IMR-90 (cell line): ENCODE data around the gene MOCS1. TPM values are rescaled to one million over a fixed set of nuclear protein-coding genes. Genes with fewer than 3 reads are reported as not detected.
A peak's percentile ranks its signal among the peaks of the same experiment; 100 is the strongest.

ENCODE experiments used
- ATAC-seq: fragments of 200-7000 bp; cut with Tn5 transposase; 2 replicates; pipeline ENCODE4 v1.9.1; 2020; ENCODE audit warnings: low read depth, mild to moderate bottlenecking, moderate library complexity
- BruUV-seq: library from RNA; stranded (reverse); fragments of 400-500 nt; replicated peaks from 2 replicates; lab custom pipeline; 2021; lab: Mats Ljungman, UMichigan
- CTCF ChIA-PET: fragments of 300-600 bp; formaldehyde crosslinking; extraction: SDS; loops from one replicate; lab custom pipeline; 2021; ENCODE audit warnings: antibody characterized with exemption; lab: Yijun Ruan, JAX
- POLR2A ChIA-PET: fragments of 300-600 bp; sonication (Branson Sonifier 250); formaldehyde crosslinking; loops from one replicate; lab custom pipeline; 2022; ENCODE audit warnings: antibody characterized with exemption; ENCODE audit not compliant: unreplicated experiment; lab: Charles Lee
- DNase-seq: peaks from one replicate; pipeline ENCODE4 v3.0.0; 2013
- H2AFZ ChIP-seq: replicated peaks from 2 replicates; pipeline ENCODE3; 2013; ENCODE audit warnings: low read length, mild to moderate bottlenecking; ENCODE audit not compliant: poor library complexity
- H2AK5ac ChIP-seq: 2 replicates; pipeline ENCODE4 v1.6.1; 2013; ENCODE audit warnings: low read depth, low read length, inconsistent platforms
- H2AK9ac ChIP-seq: replicated peaks from 2 replicates; pipeline ENCODE3; 2013; ENCODE audit warnings: mild to moderate bottlenecking, low read depth, low read length, moderate library complexity; ENCODE audit not compliant: poor library complexity
- H2BK120ac ChIP-seq: 2 replicates; pipeline ENCODE4 v1.6.1; 2013; ENCODE audit warnings: low read depth, low read length, inconsistent platforms
- H2BK15ac ChIP-seq: 3 replicates; pipeline ENCODE4 v1.6.1; 2013; ENCODE audit warnings: low read depth, low read length, inconsistent platforms
- H2BK20ac ChIP-seq: 2 replicates; pipeline ENCODE4 v1.6.1; 2013; ENCODE audit warnings: low read depth, mild to moderate bottlenecking, inconsistent platforms, low read length, moderate library complexity
- H2BK5ac ChIP-seq: 2 replicates; pipeline ENCODE4 v1.6.1; 2013; ENCODE audit warnings: mild to moderate bottlenecking, low read depth, low read length, inconsistent platforms; ENCODE audit not compliant: poor library complexity, severe bottlenecking
- H3K14ac ChIP-seq: replicated peaks from 2 replicates; pipeline ENCODE4 v1.6.1; 2013; ENCODE audit warnings: low read depth, low read length, inconsistent platforms
- H3K18ac ChIP-seq: 2 replicates; pipeline ENCODE4 v1.6.1; 2013; ENCODE audit warnings: low read depth, low read length, control low read depth
- H3K23ac ChIP-seq: 2 replicates; pipeline ENCODE4 v1.6.1; 2013; ENCODE audit warnings: low read depth, low read length, inconsistent platforms
- H3K27ac ChIP-seq: 2 replicates; pipeline ENCODE4 v1.5.1; 2013; ENCODE audit warnings: mild to moderate bottlenecking, control low read depth, low read length; ENCODE audit not compliant: insufficient read depth
- H3K27me3 ChIP-seq: 2 replicates; pipeline ENCODE4 v1.6.1; 2013; ENCODE audit warnings: low read length; ENCODE audit not compliant: control insufficient read depth, insufficient read depth
- H3K36me3 ChIP-seq: 2 replicates; pipeline ENCODE4 v1.6.1; 2013; ENCODE audit warnings: low read length, mixed read lengths; ENCODE audit not compliant: control insufficient read depth, insufficient read depth
- H3K4ac ChIP-seq: 2 replicates; pipeline ENCODE4 v1.6.1; 2013; ENCODE audit warnings: low read depth, low read length, inconsistent platforms
- H3K4me1 ChIP-seq: 2 replicates; pipeline ENCODE4 v1.6.1; 2013; ENCODE audit warnings: low read length, mixed read lengths; ENCODE audit not compliant: control insufficient read depth, insufficient read depth
- H3K4me2 ChIP-seq: 2 replicates; pipeline ENCODE4 v1.6.1; 2013; ENCODE audit warnings: low read depth, mild to moderate bottlenecking, control low read depth, low read length, moderate library complexity
- H3K4me3 ChIP-seq: 2 replicates; pipeline ENCODE4 v1.5.1; 2013; ENCODE audit warnings: low read depth, mild to moderate bottlenecking, control low read depth, low read length, moderate library complexity; ENCODE audit not compliant: insufficient read depth
- H3K56ac ChIP-seq: 2 replicates; pipeline ENCODE4 v1.6.1; 2013; ENCODE audit warnings: low read length, inconsistent platforms; ENCODE audit not compliant: insufficient read depth; ENCODE audit errors: extremely low read depth
- H3K79me1 ChIP-seq, 2 experiments: 2 replicates each; pipeline ENCODE4 v1.6.1; 2013; ENCODE audit warnings: low read length in 2 of 2, inconsistent platforms in 1 of 2, low read depth in 1 of 2
- H3K9ac ChIP-seq: 2 replicates; pipeline ENCODE4 v1.6.1; 2013; ENCODE audit warnings: low read depth, low read length, control low read depth
- H3K9me1 ChIP-seq: 2 replicates; pipeline ENCODE4 v1.6.1; 2013; ENCODE audit warnings: low read length, inconsistent platforms; ENCODE audit not compliant: insufficient read depth
- H3K9me3 ChIP-seq: 2 replicates; pipeline ENCODE4 v1.6.1; 2013; ENCODE audit warnings: low read length; ENCODE audit not compliant: control insufficient read depth, insufficient read depth
- H4K20me1 ChIP-seq: 2 replicates; pipeline ENCODE4 v1.6.1; 2013; ENCODE audit warnings: low read length, inconsistent platforms; ENCODE audit not compliant: insufficient read depth
- H4K5ac ChIP-seq: 2 replicates; pipeline ENCODE4 v1.6.1; 2013; ENCODE audit warnings: mild to moderate bottlenecking, low read depth, low read length, control low read depth
- H4K8ac ChIP-seq, 2 experiments: 2 replicates each; pipeline ENCODE4 v1.6.1; 2013; ENCODE audit warnings: low read depth in 2 of 2, low read length in 2 of 2, control low read depth in 1 of 2, inconsistent platforms in 1 of 2
- H4K91ac ChIP-seq: 2 replicates; pipeline ENCODE4 v1.6.1; 2013; ENCODE audit warnings: low read depth, low read length, inconsistent platforms; ENCODE audit not compliant: insufficient read depth
- CEBPB ChIP-seq: IDR thresholded peaks from 2 replicates; pipeline ENCODE4 v1.6.1; 2012; ENCODE audit warnings: low read depth, low read length, improper control_type of control experiment
- CTCF ChIP-seq: conservative IDR thresholded peaks from 2 replicates; pipeline ENCODE4 v1.5.1; 2012; ENCODE audit warnings: mild to moderate bottlenecking, low read depth, low read length, improper control_type of control experiment
- ELK1 ChIP-seq: fragments of 150-350 bp; IDR thresholded peaks from 2 replicates; pipeline ENCODE4 v1.6.1; 2016; ENCODE audit warnings: low read depth, mild to moderate bottlenecking, low read length, moderate library complexity, borderline replicate concordance
- MAZ ChIP-seq: IDR thresholded peaks from 2 replicates; pipeline ENCODE4 v1.6.1; 2012; ENCODE audit warnings: low read depth, mild to moderate bottlenecking, low read length, improper control_type of control experiment, moderate library complexity, borderline replicate concordance
- RFX5 ChIP-seq: IDR thresholded peaks from 2 replicates; pipeline ENCODE4 v1.8.0; 2012; ENCODE audit warnings: low read depth, mild to moderate bottlenecking, low read length, moderate library complexity
- WGBS, 2 experiments: methylation state at CpG; one replicate each; pipeline versions ENCODE4 v1.1.5 to v1.1.7; 2013; ENCODE audit warnings: missing lambda C conversion rate in 2 of 2; ENCODE audit not compliant: insufficient read length in 1 of 2; ENCODE audit errors: extremely low coverage in 2 of 2; 5-methylcytosine and 5-hydroxymethylcytosine counted together
- dilution Hi-C: fragments of 300-500 bp; cut with HindIII; formaldehyde crosslinking; loops from one replicate; pipeline ENCODE4 v1.14.3; 2018; ENCODE audit warnings: low sequenced_read_pairs; ENCODE audit not compliant: unreplicated experiment
- in situ Hi-C: fragments of 300-500 bp; cut with MboI; formaldehyde crosslinking; loops from 3 replicates; pipeline ENCODE4 v1.14.3; 2019; ENCODE audit warnings: low sequenced_read_pairs, inconsistent platforms, mixed read lengths
- intact Hi-C: fragments of 100-400 bp; cut with micrococcal nuclease; formaldehyde crosslinking; loops from 2 replicates; pipeline ENCODE4 v1.10.0; 2022
- polyA plus RNA-seq, 3 experiments: library from polyadenylated mRNA; depleted of rRNA; stranded (reverse); fragments of >200 nt; gene quantifications; 2 replicates each; pipeline ENCODE4 v1.2.3, GENCODE V29; 2012; ENCODE audit warnings: low replicate concordance in 1 of 3
- total RNA-seq: library from RNA; depleted of rRNA; stranded (reverse); fragments of >200 nt; gene quantifications from 2 replicates; pipeline ENCODE4 v1.2.3, GENCODE V29; 2012

The MOCS1 gene
- total and polyA plus RNA-seq, 2 of the 4 experiments (the other 2 are of a cell fraction): 5.5 to 9.5 TPM

- BruUV-seq: no TSS peak
- POLR2A ChIA-PET: no interaction called here
- DNase-seq: peak; percentile 47
These were observed 26.9 kb upstream of the MOCS1 start for GRCh38 chr6:39961178-39961577.

More at GRCh38 chr6:39961178-39961577, 26.9 kb upstream of the MOCS1 start:
- TF ChIP-seq MAZ: no peak
- no peak for TF ChIP-seq RFX5
- 0 out of 2 replicates have a peak, but pooled peaks have one; percentile 8 for TF ChIP-seq CEBPB
- no peak for TF ChIP-seq CTCF
- TF ChIP-seq ELK1: no peak
- H3K9me1 ChIP-seq: no peaks in the 10 kb centered on the region; the same call in 1 of the 2 replicates
- peak overlapping the region; percentile 11 for H2AK9ac ChIP-seq
- H3K27ac ChIP-seq: peak overlapping the region; percentile 7
- dilution Hi-C loops (no loop called here), intact Hi-C loops (loop anchor here (5.0 kb wide), 1 partner anchor 74 kb away; no protein-coding TSS in a partner anchor), in situ Hi-C loops (no loop called here)
- peak overlapping the region; percentile 33; the same call in 1 of the 3 replicates for H2BK15ac ChIP-seq
- no peak overlapping the region for H3K4me3 ChIP-seq
- H2AK5ac ChIP-seq: no peak overlapping the region
- peak overlapping the region; percentile 8; the same call in 1 of the 2 replicates for H3K4me2 ChIP-seq
- H3K4ac ChIP-seq: peak overlapping the region; percentile 37
- H2BK20ac ChIP-seq: peak overlapping the region; percentile 89
- H3K14ac ChIP-seq: peak overlapping the region; percentile 68
- H2BK5ac ChIP-seq: peak overlapping the region; percentile 92
- peak overlapping the region; percentile 44; the same call in 1 of the 2 replicates for H4K91ac ChIP-seq
- H2BK120ac ChIP-seq: peak overlapping the region; percentile 66
- H3K9me3 ChIP-seq: no peaks in the 10 kb centered on the region
- H3K18ac ChIP-seq: peak overlapping the region; percentile 42; the same call in 1 of the 2 replicates
- peaks cover 2% of the 10 kb centered on the region; the same call in 1 of the 2 replicates for H3K27me3 ChIP-seq
- H3K36me3 ChIP-seq: no peaks in the 10 kb centered on the region
- peak overlapping the region; percentile 20 to 47; a peak in 3 of 4 replicates for H4K8ac ChIP-seq
- peak; percentile 44 for ATAC-seq
- H3K79me1 ChIP-seq: no peaks in the 10 kb centered on the region
- H3K4me1 ChIP-seq: peaks cover 7% of the 10 kb centered on the region
- H4K5ac ChIP-seq: no peak overlapping the region; the same call in 1 of the 2 replicates
- WGBS, 2 experiments: 22% methylated on average over 5 of the region's 5 CpGs; no CpG with 5 or more reads in 1 of the 2 experiments
- H4K20me1 ChIP-seq: no peaks in the 10 kb centered on the region
- H3K9ac ChIP-seq: no peak overlapping the region; the same call in 1 of the 2 replicates
- CTCF ChIA-PET: interaction anchor here (0.6 kb wide), 1 partner anchor 153 kb away, joined by 4 read pairs; no protein-coding TSS in a partner anchor
- no peak overlapping the region for H3K23ac ChIP-seq
- H2AFZ ChIP-seq: peak overlapping the region; percentile 82
- no peak overlapping the region; the same call in 1 of the 2 replicates for H3K56ac ChIP-seq
